GM18867 (cell line): ENCODE results near the gene COL23A1.

Experiments
- ATAC-seq: cut with Tn5 transposase; IDR thresholded peaks from one replicate; pipeline ENCODE4 v1.9.1; 2021; ENCODE audit warnings: mild to moderate bottlenecking, moderate library complexity; ENCODE audit not compliant: unreplicated experiment

Gene COL23A1

DNA sequence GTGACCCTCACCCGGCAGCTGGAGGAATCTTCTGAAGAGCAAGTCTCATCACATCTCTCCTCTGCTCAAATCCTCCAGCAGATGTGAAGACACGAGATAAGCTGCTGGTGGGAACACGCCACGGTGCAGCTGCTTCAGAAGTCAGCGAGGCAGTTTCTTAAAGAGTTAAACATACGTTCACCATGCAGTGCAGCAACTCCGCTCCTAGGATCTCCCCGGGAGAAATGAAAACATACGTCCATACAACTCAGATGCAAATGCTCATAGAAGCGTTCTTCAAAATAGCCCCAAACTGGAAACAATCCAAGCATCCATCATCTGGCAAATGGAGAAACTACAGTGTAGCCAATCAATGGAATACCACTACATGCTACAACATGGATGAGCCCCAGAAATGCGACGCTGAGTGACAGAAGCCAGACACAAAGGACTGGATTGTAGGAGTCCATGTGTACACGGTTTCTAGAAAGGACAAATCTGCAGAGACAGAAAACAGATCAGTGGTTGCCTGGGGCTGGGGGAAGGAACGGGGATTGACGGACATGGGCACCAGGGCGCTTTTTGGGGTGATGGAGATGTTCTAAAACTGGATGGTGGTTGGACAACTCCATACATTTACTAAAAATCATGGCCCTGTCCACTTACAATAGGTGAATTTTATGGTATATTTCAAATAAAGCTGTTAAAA, 150.6 kb downstream of the COL23A1 start:
- no peak for ATAC-seq

DNA sequence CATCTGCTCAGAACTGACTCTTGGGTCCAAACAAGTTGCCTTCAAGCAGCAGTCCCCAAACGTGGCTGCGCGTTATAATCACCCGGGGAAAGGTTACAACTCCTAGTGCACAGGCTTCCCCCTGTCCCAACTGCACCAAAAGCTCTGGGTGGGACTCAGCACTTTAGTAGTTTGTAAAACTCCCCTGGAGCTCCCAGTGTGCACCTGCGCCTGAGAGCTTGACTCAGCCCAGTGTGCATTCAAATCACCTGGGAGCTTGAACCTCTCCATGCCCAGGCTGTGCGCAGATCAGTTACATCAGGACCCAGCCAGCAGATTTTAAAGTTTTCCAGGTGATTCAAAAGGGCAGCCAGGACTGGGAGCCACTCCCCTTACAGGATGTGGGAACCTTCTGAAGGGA, 151.4 kb downstream of the COL23A1 start:
- no peak for ATAC-seq

DNA sequence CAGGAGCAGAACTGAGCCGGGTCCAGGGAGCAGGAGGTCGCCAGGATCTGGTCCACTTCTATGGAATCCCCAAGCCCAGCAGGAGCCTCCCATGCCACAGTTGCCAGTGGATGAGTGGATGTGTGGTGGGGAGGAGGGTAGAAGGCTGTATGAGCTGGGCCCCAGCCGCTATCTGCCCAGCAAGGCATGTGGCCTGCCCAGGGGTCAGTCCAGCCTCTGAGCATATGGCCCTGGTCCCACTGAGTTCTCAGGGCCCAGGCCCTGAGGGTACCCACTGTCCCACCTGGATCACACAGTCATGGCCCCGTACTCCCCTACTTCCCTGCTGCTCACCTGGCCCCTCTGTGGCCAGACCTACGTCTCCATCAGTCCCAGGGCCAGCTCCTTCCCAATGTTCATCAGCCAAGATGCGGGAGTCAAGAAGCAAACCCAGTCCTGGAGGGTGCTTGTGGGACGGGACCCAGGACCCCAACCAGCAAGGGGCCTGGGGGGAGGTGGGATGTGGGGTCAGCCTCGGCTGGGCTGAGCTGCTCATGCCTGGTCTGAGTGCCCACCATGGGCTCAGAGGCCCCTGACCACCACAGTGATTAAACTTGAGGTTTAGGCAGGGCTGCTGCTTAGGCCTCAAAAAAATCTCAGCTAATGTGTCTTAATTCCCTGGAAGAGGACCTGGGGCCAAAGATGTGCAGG, 152.7 kb downstream of the COL23A1 start:
- no peak for ATAC-seq

DNA sequence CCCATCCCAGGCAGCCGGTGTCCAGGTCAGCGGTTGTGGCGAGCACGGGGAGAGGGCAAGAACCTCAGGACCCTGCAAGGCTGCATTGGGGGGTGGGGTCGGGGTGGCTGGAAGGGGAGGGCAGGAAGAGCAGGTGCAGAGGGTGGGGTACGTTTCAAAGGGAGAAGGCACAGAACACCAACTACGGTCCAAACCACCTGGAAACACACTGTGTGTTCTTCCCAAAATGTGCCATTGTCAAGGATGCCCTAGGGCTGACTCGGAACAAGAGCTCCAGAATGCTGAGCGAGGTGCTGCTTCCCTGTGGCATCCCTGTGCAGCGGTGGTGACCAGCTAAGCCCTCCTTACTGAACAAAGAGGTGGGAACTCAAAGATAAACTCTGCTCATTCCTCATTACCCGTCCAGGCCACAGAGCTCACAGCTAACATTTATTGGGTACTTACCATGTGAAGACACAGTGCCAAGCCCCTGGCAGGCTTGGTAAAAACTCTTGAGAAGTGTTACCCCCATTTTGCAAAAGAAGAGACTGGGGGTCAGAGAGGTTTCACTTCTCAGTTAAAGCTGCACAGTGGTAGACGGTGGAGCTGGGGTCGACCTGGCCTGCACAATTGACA, 153.8 kb downstream of the COL23A1 start:
- ATAC-seq, result no peak

DNA sequence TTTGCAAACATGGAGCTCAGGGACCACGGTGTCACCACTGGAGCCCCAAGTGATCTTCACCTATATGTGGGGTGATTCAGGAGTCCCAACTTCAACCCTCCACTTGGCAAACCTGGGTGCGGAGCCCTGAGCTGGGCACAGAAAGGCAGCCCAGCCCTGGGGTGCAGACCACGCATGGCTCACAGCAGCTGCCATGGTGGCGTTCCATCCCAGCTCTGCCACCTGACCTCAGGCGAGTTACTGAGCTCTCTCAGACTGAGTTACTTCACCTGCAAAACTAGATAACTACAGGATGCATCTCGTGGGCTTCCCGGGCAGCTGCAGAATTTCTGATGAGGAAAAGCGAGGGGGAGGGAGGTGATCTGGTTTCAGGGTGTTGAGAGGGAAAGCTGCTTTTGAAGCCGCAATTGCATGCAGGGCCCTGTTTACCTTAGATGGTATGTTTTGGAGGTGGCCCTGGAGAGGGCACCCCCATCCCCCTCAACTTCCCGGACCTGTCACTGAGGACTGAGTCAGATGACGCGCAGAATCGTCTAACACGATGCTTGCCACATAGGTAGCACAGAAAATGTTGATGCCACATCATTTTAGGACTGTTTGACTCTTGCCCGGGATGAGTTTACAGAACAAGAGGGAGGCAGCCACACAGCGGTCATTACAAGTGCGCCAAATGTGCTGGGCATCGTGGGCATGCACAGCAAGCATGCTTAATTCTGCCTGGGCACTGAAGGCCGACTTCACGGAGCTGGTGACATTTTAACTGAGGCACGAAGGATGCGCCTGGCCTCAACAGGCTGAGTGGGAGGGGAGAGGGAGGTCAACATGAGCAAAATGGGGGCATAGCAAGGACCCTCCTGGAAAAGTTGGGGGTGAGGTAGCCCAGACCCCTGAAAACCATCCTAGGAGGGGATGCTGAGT, 154.6 kb downstream of the COL23A1 start:
- ATAC-seq, result no peak

DNA sequence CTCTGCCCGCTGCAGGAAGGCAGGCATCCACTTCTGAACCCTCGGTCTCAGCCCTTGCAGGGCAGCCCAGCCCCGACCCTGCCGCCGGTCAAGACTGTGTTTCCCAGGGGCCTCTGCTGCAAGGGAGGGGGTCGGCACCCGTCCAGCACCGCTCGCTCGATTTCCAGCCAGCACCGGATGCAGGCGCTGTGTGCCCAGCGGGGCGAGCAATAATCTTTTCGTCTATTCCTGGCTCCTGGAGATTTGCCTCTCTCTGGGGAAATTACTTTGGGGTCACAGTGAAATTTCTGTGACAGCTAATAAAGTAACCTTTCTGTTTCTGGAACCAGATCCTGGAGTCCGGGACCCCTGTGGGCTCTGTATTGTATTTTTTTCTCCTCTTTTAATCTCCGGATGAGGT, 155.3 kb downstream of the COL23A1 start:
- ATAC-seq, result no peak

DNA sequence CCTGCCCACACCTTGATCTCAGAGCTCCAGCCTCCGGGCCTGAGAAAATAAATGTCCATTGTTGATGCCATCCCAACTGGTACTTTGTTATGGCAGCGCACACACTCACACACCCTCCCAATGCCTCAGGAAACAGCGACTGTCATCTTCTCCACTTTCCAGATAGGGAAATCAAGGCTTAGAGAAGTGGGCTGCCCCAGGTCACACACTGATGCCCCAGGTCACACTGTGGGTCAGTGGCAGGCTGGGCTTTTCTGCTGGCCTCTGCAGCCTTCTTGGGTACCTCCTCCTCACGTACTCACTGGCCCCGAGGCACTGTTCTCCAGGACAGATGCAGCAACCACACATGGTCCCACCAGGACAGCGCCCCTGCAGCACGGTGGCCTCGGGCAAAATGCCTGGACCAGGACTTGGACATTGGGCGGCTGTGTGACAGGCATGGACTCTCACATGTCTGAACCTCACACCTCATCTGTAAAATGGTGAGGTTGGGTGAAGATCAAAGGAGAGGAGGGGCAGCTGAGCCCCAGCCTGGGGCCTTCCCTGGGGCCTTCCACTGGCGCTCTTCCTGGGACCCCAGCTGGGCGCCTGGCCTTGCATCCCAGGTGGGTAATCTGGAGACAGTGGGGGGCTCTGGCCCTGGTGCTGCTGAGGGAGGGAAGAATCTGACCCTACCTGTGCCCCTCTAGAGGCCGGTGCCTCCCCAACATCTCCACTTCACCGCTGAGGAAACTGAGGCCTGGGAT, 156.0 kb downstream of the COL23A1 start:
- no peak for ATAC-seq

DNA sequence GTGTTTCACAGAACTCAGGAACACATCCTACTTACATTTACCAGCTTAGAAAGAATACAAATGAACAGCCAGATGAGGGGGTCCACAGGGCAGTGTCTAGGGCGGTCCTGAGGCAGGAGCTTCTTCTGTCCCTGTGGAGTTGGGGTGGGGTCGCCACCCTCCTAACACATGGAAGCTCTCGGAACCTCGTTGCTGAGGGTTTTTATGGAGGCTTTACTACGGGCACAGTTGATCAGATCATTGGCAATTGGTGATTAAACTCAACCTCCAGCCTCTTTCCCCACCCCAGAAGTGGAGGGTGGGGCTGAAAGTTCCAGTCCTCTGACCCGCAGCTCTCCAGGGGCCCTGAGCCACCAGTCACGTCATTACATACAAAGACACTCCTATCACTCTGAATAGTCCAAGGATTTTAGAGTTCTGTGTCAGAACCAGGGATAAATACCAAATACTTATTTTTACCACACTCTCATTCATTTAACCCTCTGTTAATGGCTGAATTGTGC, 156.9 kb downstream of the COL23A1 start:
- no peak for ATAC-seq

DNA sequence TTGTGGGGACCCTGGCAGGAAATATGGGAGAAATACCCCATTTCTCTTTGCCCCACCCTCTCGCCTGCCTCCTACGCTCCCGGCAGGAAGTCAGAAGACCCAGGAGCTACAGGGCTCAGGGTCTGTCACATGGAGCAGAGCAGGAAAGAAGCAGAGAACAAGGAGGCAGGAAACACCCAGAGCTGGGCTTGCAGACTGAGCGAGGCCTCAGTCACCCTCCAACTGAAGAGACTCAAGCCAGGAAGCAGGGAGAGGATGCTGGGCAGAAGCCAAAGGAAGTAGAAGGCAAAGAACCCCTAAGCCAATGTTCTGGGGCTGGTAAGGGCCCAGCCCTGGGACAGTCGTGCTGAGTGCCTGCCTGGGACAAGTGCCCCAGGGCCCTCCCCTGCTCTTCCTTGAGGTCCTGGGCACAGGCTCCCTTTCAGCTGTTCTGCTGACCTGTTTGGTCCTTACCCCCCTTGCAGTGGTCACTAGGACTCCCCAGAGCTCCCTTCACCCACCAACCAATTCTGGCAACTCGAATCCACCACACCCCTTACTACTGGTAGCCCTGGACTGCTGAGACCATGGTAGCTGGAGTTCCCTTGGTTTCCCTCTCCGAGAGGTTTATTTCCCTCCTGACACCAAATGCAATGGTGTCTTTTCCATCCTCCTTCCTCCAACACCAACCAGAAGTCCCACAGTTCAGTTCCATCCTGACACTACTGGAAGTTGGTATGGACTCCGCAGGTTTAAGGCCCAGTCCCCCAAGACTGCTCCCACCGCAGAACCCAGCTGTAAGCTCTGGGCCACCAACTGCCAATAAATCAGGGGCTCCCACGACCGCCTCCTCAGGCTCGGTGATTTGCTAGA, 157.5 kb downstream of the COL23A1 start:
- ATAC-seq, result no peak

DNA sequence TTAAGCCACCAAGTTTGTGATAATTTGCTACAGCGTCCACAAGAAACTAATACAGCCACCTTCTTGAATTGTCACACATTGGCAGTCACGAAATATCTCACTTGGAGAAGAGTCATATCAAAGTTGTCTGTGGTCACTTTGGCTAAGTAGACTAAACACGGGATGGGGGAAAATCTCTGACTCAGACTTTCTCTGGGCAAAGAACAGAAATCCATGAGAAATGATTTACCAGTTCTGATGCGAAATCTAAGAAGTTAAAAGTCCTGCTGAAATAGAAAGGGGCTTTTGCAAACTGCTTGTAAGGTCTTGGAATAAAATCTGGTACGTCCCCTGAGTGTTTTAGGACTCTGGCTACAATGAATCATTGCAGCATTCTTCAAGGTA, 158.4 kb downstream of the COL23A1 start:
- no peak for ATAC-seq

DNA sequence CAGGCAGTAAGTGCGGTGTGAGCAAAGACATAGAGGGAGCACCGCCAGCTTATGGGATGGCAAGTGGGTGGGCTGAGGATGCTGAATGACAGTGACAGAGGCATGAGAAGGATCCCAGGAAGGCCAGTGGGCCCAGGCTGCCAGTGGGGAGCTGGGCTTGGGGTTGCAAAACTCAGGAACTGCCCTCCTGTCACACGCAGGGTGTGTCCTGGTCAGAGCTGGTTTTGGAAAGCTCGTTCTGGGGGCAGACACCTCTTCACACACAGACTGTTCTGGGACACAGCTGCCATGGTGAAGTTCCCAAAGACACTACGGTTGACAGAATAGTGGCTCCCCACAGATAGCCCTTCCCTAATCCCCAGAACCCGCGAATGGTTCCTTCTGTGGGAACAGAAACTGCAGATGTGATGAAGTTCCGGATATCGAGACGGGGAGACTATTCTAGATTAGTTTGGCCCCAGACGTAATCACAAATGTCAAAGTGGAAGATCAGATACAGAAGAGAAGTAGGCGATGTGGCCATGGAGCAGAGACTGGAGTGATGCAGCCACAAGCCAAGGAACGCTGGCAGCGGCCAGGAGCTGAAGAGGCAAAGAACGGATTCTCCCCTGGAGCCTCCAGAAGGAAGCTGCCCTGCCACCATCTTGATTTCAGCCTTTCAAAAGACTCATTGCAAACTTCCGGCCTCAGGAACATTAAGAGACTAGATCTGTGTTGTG, 159.0 kb downstream of the COL23A1 start:
- ATAC-seq, result no peak

DNA sequence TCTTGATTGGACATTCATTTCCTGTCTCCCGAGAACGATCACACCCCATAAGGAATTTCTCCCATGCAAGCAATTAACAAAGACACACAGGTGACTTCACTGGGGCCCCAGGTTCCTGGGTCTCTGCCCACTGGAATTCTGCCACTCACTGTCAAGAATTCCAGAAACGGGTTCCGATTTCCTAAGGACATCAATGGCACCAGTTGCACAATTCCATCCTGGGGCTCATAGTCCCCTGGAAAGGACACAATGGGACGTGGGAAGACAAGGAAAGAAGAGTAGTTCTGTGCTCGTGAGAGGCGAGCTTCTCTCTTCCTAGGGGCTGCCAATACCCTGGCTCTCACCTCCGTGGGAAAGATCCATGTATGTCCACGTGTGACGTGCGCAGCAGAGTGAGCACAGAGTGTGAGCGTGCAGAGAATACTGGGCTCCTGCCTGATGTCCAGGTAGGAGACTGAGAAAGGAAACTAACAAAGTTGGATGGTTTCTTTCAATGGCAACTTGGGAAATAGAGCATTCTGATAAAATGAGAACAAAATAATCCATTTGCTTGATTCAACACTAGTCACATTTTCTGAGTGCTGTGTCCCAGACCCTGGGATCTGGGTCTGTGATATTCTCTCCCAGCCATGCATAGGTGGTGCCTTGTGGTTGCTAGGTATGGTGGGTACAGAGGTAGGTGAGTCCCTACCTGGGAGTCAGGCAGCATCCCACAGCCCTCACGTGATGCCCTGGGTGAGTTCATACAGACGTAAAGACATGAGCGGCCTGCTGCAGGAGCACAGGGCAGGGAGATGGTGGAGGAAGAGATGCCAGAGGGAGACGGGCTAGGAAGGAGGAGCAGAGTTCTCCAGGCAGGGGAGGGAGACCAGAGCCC, 159.8 kb downstream of the COL23A1 start:
- no peak for ATAC-seq

DNA sequence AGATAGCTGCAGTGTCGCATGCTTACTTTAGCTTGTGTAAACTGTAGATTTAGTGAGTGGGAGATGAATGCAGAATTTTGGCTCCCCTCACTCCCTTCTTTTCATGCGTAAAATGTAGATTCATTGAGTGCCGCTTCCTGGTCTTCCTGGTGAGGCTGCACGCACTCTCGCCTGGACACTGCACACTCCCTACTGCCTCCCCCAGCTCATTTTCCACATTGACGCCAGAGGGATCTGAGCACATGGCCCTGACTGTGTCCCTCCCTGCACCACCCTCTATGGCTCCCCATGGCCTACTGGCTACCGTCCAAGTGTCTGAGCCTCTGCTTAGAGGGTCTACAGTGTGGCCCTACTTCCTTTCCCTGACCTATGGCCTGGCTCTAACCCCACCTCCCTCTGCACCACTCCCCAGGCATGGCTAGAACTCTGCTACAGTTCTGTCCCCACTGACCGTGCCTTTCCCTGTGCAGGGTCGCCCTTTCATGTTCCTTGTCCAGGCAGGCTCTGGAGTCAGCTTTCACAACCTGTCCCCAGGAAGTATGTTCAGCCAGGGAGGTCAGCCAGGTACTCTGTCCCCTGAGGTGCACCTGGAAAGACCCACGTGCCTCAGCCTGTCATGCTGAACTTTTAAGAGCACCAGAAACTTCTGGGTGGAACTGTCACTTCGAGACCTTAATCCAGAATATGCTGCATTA, 160.6 kb downstream of the COL23A1 start:
- ATAC-seq, result no peak

DNA sequence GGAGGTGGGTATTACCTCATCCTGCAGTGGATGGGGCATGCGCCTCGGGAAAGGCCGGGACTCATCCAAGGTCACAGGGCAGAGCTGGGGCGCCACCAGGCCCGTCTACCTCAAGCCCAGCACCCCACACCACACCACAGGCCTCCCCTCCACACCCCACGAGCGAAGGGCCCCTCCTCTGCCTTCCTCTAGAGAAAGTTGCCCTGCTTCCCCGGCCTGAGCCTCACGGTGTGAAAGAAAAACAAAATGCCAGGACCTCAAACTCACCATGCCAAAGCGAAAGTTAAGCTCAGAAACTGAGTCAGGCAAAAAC, 161.1 kb downstream of the COL23A1 start:
- no peak for ATAC-seq

DNA sequence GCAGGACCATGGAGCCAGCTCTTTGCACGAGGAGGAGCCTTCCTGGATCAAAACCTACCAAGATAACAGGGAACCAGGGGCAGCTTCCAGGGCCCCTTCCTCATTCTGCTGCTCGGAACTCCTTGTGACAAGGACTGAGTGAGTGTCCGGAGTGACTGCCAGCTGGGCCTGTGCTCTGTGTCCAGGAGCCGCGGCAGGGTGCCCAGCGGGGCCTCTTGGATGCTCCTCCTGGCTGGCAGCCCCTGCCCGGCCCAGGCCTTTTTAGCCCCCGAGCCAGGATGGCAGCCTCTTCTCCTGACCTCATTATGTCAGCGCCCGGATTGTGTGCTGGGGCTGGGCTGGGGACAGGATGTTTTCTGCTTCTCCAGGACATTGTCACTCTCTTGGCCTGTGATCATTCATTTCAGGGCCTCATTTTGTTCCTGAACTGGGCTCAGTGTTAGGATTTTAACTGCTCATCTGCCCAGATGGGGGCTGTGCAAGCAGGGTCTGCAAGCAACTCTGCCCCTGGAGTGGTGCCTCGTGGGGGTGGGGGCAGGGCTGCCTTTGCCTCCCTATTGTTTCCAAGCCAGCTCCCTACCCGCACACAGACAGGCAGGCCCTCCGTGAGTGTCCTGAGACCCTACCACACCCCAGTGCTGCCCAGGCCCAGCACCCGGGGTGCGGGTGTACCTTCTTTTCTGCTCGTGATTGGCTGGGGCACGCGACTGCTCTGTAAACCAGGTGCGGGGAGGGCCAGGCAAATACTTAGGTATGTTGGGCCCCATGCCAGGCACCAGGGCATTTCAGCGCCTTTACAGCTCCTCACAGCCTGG, 161.6 kb downstream of the COL23A1 start:
- no peak for ATAC-seq

DNA sequence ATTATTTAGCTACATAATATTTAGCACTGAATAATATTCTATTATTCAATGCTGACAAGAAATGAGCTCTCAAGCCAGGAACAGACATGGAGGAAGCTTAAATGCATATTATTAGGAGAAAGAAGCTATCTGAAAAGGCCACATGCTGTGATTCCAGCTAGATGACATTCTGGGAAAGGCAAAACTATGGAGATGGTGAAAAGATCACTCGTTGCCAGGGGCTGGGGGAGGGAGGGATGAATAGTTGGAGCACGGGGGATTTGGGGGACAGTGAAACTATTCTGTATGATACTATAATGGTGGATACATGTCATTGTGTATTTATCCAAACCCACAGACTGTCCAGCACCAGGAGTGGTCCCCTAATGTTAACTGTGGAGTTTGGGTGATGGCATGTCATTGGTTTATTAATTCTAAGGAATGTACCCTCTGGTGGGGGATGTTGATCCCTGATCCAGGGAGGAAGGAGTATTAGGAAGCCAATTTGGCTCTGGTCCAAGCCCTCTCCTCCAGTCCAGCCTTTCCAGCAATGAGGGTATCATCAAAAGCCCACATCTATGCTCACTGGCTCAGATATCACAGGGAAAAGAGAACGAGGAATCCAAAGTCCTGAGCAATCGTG, 162.5 kb downstream of the COL23A1 start:
- no peak for ATAC-seq
